ENCODE measurements around the gene CCDC167.
"Not testable (repeated sequence)": the region's sequence is repeated elsewhere in the genome, so short reads cannot be mapped to it uniquely, and the experiment has no call there.

CCDC167 gene

DNA sequence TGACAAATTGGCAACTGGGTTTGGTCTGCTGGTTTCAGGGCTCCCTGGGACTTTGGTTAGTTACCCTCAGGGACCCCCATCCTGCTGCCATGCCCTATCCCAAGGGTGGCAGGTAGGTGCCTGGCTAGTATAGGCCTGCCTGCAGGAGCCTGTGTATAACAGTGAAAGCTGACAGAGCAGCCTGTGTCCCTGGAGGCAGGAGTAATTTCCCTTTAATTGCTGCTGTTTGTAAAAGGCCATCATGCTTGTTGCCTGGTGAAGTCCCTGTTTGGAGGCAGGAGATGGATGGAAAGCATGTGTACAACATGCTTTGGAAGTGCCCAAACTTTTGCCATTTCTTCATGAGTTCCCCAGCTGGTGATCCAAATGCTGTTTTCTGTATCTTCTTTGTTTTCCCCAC is 36.6 kb downstream of the CCDC167 start:
- no peak for TF ChIP-seq ZNF274 (IDR thresholded peaks at IDR 0.05; ENCODE audit: low read depth, low read length)

DNA sequence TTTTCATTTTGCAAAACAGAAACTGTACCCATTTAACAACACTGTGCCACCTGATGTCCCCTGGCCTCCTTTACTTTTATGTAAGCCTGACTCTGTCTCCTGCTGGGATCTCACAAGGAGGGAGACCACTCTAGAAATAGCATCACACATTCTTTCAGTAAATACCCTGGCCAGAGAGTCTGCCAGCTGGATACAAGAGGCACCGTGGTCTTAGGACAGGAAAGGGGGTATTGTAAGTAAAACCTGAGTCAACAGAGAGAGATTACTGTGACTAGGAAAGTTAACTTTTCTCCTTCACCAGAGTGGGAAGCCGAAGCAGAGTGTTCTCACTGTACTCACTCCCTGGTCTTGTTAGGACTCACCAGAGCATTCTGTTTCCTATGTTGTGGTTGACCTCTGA is 38.9 kb downstream of the CCDC167 start:
- H3K4me3 ChIP-seq (ENCODE audit: low read length) = no peak overlapping the region

More for the DNA sequence above, 36.6 kb downstream of the CCDC167 start:
- no peak overlapping the region for H3K4me3 ChIP-seq (ENCODE audit: low read length)

DNA sequence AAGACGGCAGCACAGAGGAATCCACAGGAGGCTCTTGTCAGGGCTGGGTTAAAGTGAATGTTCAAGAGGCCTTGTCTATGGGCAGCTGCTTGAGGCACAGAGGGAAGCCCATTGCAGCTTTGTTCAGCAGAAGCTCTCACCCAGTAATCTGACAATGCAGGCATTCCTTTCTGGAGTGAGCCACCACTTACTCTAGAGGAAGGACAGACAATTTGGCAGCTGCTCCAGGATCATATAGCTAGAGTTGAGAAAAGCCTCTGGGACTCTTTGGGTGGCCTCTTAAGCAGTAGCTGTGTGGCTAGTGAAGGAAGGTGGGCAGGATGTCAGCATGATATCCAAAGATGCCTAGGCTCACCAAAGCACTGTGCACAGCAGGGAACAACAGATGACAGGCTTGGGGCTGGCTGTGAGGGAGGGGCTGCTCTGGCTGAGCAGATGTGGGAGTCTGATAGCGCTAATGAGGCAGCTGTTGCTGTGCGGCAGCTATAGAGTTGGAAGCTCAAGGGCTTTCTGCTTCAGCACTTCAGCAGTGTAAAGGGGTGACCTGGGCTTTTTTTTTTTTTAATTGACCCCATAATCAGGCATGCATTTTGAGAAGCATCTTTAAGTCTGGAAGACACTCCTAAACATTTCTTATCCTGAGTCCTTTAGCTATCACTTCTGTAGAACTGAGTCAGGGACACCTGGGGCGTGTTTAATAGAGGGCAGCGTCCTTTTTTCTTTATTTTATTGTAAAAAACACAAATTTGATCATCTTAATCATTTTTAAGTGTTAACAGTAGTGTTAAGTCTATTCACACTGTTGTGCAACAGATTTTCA is 39.5 kb downstream of the CCDC167 start:
- TF ChIP-seq ZNF274 (IDR thresholded peaks at IDR 0.05; ENCODE audit: low read depth, low read length) = no peak
- H3K4me3 ChIP-seq (ENCODE audit: low read length) = no peak overlapping the region

More for the DNA sequence above, 38.9 kb downstream of the CCDC167 start:
- no peak for TF ChIP-seq ZNF274 (IDR thresholded peaks at IDR 0.05; ENCODE audit: low read depth, low read length)

DNA sequence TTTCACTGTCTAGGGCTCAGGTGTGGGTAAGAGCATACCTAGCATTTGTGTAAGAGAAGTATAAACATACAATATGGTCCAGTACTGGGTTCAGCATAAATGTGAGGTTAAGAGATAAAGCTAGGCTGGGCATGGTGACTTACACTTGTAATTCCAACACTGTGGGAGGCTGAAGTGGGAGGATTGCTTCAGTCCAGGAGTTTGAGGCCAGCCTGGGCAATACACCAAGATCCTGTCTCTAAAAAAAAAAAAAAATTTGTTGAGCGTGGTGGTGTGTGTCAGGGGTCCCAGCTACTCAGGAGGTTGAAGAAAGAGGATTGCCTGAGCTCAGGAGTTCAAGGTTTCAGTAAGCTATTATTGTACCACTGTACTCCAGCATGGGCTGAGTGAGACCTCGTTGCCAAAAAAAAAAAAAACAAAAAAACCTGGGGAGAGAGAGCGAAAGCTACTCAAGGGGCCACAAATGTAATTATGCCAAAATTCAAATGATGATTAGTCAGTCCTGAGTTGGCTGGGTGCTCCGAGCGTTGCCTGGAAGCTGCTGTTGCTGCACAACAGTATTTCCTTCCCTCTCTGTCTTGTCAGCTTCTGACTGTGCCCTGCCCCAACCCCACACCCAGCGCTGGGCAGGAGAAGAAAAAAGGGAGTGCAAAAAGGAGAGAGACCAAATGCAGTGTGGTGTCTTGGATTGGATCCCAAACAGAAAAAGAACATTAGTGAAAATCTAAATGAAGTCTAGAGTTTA is 42.7 kb downstream of the CCDC167 start:
- H3K4me3 ChIP-seq (ENCODE audit: low read length) = no peak overlapping the region

DNA sequence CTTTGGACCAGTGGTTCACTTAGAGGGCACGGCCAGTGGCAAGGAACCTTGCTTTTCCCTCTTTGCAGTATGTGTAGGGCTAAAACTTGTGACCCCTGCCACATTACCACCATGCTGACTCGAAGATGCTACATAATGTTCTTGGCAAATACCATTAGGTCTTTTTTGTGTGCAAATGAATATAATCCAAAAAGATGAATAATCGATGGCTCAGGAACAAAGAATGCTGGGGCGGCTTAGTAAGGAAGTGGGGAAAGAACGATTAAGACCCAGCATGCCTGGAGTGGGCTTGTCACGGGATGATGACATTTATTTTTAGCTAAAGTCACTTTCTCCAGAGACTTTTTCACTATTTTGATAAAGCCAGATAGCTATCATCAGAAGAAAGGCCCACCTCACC is 43.6 kb downstream of the CCDC167 start:
- H3K4me3 ChIP-seq (ENCODE audit: low read length) = no peak overlapping the region
- no peak for TF ChIP-seq ZNF274 (IDR thresholded peaks at IDR 0.05; ENCODE audit: low read depth, low read length)

More for the DNA sequence above, 42.7 kb downstream of the CCDC167 start:
- no peak for TF ChIP-seq ZNF274 (IDR thresholded peaks at IDR 0.05; ENCODE audit: low read depth, low read length)

DNA sequence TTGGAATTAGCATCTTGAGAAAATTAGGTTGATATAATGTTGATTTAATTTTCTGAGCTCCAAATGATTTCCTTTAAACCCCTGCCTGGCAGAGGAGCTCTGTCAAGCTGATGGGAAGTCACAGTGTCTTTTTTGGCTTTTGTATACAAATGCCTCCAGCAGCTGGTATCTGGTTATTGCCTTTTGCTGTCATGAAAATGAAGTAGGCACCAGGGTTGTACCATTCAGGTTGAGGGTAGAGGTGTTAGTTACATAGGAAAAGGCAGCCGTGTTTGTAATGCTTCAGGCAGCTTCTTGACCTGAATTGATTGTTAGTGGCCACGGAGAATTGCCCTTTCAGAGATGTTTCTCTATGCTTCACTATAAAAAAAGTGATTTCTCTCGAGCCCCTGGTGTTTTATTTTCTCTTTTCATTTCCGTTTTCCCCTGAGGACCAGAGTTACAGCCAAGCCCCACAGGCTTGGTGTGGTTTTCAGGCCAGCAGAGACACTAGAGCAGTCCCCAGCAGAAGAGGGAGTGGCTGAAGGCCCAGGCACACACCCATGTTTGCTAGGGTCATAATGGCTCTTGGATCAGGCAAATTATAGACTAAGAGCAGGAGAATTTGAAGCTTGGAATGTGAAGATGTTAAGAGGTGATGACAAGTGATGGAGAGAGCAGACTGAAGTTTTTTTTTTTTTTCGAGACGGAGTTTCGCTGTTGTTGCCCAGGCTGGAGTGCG is 45.1 kb downstream of the CCDC167 start:
- H3K4me3 ChIP-seq (ENCODE audit: low read length) = no peak overlapping the region
- TF ChIP-seq ZNF274 (IDR thresholded peaks at IDR 0.05; ENCODE audit: low read depth, low read length) = no peak

DNA sequence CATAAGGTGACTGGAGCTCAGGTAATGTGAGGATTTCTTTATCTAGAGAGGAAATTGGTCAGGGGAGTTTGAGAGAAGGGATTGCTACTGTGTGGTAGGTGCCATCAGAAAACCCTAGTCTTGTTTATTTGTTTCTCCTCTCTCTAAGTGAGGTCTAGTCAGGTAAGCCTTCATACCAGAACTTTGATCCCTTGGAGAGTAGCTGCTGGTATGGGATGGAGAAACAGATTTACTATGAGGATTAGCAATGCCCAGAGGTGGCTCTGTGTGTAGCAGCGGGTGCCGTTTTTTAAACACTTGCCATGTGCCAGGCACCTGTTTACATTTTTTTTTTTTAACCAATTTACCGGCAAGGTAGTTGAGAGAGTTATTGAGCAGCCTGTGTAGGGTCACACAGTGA is 47.2 kb downstream of the CCDC167 start:
- no peak for TF ChIP-seq ZNF274 (IDR thresholded peaks at IDR 0.05; ENCODE audit: low read depth, low read length)
- no peak overlapping the region for H3K4me3 ChIP-seq (ENCODE audit: low read length)

DNA sequence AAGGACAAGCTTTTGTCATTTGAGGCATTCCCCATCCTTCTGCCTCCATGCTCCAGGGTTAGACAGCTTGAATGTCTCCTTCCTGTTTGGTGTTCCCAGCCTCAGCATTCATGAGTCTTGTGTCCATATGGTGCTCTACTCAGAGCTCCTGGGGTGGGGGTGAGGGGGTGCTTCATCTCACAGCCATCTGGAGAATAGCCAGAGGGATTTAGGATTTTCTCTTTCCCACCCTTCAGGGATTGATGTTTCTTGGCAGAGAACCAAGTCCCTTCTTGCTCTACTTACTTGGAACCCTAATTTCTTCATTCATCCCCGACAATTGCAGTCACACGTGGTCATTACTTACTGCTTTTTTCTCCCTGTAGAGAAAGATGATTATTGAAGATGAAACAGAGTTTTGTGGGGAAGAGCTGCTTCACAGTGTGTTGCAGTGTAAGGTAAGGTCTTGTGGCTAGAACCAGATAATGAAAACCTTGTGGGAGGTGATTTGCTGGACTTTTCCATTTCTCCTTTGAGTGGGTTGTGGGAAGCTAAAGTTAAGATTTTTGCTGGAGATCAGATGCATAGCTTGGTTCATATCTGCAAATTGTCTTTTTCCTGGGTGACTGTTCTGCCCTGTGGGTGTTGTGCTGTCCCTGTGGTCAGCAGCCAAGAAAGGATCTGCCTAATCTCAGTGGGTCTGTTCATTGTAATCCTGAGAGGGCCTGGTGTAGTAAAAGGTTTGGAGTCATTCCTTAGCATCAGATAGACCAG is 48.1 kb downstream of the CCDC167 start:
- no peak for TF ChIP-seq ZNF274 (IDR thresholded peaks at IDR 0.05; ENCODE audit: low read depth, low read length)
- no peak overlapping the region for H3K4me3 ChIP-seq (ENCODE audit: low read length)

DNA sequence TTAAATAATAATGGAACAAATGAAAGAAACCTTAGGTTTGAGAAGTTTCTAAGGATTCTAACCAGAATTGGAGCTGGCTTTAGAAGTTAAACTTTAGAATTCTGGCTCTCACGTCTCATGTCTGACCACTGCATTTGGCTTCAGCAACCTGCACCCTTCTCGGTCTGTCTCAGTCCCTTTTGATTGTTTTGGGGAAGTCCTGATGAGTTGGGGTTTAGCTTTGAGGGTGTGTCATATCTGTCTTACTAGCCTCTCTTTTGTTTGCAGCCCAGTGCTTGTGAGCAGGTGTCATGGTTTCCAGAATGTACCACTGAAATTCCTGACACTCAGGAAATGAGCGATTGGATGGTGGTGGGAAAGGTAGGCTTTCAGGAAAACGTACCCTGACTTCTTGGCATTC is 49.7 kb downstream of the CCDC167 start:
- H3K4me3 ChIP-seq (ENCODE audit: low read length) = no peak overlapping the region
- no peak for TF ChIP-seq ZNF274 (IDR thresholded peaks at IDR 0.05; ENCODE audit: low read depth, low read length)

DNA sequence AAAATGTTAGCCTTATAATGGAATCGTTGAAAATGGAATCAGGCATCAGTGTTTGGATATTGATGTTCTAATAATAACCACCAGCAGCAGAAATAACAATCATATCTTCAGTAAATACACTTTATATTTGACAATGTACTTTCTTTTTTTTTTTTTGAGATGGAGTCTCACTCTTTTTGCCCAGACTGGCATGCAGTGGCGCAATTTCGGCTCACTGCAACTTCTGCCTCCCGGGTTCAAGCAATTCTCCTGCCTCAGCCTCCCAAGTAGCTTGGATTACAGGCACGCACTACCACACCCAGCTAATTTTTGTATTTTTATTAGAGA is 56.5 kb downstream of the CCDC167 start:
- H3K4me3 ChIP-seq (ENCODE audit: low read length) = not testable (repeated sequence)

DNA sequence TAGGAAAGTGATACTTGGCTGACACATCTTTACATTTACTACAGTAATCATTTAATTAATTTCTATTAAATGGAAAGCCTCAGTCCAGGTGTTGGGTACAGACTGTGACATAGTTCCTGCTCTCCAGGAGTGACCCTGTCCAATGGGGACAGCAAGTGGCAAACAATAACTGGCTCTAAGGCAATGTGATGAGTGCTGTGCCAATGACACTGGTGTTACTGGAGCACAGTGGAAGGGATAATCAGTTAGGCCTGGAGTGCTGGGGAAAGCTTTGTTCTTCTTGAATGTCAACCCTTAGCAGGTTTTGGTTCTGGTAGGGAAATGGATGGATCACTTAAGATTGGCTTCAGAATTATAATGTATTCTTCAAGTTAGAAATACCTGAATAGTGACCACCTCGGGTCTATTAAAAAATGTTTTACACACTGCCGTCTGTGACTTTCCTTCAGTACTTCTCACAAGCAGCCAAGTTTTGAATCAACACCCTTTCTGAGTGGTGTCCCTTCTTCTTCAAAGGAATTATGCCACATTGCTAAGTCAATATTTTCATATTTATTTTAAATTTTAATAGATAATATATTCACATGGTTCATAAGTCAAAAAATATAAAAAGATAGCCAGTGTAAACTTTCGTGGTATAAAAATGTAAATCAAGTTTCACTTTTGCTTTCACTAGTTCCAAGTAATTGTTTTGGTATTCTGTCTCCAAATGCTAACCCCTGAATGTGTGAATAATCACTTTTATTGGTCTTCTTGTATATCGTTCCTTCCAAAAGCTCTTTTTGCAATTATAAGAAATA is 57.1 kb downstream of the CCDC167 start:
- H3K4me3 ChIP-seq (ENCODE audit: low read length) = peak overlapping the region; percentile 46; the same call in 1 of the 2 replicates
- TF ChIP-seq ZNF274 (IDR thresholded peaks at IDR 0.05; ENCODE audit: low read depth, low read length) = no peak

DNA sequence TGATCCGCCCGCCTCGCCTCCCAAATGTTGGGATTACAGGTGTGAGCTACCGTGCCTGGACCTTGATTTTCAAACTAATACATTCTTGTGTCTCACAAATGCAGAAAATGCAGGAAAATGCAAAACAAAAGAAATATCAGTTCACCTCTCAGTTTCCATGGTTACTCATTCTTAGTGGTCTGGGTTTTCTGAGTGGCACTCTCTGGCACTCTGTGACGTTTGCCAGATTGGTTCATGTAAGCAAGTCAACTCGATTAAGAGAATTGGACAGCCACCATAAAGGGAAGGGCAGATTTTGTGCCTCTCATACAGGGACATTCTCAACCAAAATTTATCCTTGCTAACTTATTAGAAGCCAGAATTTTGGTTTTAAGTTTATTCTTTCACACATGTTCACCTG is 58.0 kb downstream of the CCDC167 start:
- no peak for TF ChIP-seq ZNF274 (IDR thresholded peaks at IDR 0.05; ENCODE audit: low read depth, low read length)

DNA sequence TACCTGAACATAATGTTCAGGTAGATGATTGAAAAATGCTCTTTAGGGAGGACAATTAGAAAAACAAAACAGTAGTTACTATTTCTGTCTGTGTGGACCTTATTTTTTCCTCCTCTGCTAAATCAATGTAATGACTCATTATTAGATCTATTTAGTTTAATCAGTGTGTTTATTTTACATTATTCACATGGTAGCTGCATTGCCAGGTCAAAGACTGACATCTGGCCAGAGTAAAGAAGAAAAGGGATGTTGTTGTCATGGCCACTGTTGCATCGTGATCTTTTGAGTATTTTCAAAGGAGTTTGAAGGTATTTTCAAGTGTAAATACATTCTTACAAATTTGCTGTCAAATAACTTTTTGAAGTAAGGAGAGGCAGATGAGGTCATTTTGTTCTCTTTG is 60.8 kb downstream of the CCDC167 start:
- H3K4me3 ChIP-seq (ENCODE audit: low read length) = no peak overlapping the region
- TF ChIP-seq ZNF274 (IDR thresholded peaks at IDR 0.05; ENCODE audit: low read depth, low read length) = no peak

More for the DNA sequence above, 58.0 kb downstream of the CCDC167 start:
- H3K4me3 ChIP-seq (ENCODE audit: low read length) = no peak overlapping the region
